Activated naive CD4-positive, alpha-beta T cell treated with anti-CD3 and anti-CD28 coated beads, Interleukin-2, amount 10 ng/mL, durations not matched to agents 5 hours and 36 hours (primary cell): ENCODE results near the gene SENP7. TPM values are rescaled to one million over a fixed set of nuclear protein-coding genes. Genes with fewer than 3 reads are reported as not detected.

Source experiments
- total RNA-seq, 2 experiments: library from RNA; stranded (reverse); gene quantifications; one replicate each; pipeline ENCODE4 v1.2.3, GENCODE V29; 2021

SENP7 gene, protein sequence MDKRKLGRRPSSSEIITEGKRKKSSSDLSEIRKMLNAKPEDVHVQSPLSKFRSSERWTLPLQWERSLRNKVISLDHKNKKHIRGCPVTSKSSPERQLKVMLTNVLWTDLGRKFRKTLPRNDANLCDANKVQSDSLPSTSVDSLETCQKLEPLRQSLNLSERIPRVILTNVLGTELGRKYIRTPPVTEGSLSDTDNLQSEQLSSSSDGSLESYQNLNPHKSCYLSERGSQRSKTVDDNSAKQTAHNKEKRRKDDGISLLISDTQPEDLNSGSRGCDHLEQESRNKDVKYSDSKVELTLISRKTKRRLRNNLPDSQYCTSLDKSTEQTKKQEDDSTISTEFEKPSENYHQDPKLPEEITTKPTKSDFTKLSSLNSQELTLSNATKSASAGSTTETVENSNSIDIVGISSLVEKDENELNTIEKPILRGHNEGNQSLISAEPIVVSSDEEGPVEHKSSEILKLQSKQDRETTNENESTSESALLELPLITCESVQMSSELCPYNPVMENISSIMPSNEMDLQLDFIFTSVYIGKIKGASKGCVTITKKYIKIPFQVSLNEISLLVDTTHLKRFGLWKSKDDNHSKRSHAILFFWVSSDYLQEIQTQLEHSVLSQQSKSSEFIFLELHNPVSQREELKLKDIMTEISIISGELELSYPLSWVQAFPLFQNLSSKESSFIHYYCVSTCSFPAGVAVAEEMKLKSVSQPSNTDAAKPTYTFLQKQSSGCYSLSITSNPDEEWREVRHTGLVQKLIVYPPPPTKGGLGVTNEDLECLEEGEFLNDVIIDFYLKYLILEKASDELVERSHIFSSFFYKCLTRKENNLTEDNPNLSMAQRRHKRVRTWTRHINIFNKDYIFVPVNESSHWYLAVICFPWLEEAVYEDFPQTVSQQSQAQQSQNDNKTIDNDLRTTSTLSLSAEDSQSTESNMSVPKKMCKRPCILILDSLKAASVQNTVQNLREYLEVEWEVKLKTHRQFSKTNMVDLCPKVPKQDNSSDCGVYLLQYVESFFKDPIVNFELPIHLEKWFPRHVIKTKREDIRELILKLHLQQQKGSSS
- total RNA-seq: 10 to 100 TPM; 41.7 to 43.9 TPM

GRCh38 chr3:101512646-101513418, at the start of gene SENP7:
SENP7 (minus strand) TSS chr3:101513212; CDS start chr3:101513130, 82 bp downstream.

DNA sequence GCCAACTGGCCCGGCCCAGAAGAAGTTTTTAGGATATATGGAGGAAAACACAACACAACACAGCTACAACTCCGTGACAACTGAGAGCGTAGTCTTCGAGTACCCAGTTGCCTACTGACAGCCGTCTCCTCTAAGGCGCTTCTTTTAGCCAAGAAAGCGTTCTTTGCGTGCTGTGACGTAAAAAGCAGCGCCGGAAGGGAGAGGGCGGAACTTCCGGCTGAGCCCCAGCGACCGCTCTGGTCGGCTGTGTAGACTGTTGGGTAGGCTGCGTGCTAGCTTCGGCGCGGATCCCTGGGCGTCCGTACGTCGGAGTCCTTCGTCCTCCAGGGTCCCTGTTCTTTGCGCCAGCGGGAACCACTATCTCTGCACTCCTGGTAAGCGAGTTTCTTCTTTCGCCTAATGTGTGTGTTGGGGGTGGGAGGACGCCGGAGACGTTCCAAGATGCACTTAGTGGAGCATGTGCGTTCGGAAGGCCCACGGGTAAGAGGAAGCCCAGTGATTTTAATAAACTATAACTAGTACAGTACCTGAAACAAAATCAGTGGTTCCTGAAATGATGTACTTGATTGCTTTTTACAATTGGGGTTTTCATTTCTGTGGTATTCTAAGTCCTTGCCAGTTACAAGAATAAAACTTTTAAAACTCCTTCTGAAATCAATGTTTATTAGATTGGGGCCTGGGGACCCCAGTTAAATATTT, 48.8 kb upstream of the SENP7 start, which contains the start of gene TRMT10C:
TSS of gene TRMT10C (plus strand) at position 239 of the 699 bp plus-strand sequence. CDS start 2,914 bp downstream, outside the sequence.

DNA sequence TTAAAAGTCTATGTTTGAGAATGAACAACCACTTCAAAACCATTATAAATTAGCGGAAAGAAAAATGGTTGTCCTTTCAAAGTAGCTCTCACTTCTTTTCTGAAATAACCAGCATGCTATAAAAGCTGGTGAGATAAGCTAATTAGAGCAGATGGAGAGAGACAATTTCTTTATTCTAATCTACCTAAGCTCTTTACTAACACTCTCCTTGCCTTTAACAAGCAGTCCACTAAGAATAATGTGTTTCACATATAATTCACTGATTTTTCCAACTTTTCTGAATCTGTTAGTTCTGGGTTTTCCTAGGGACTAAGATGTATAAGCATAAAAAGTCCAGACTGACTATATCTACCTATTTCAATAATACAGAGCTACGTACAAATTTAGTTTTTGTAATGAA, 192.5 kb downstream of the SENP7 start, which contains the start of gene IMPG2:
TSS of gene IMPG2 (minus strand) at position 101 of the 400 bp plus-strand sequence. CDS start 203 bp downstream, outside the sequence.

Other genes with a start within 250 kb of the SENP7 start
- gene IMPG2, start 192.6 kb downstream of the SENP7 start, total RNA-seq: under 1 TPM; 0.45 to 0.58 TPM
- gene TRMT10C, start 48.7 kb upstream of the SENP7 start, total RNA-seq: 10 to 100 TPM; 23.0 to 23.4 TPM
- 100 to 1,000 TPM; 153 to 161 TPM for gene PCNP, start 61.0 kb upstream of the SENP7 start, total RNA-seq
- gene ZBTB11, start 163.9 kb upstream of the SENP7 start, total RNA-seq: 10 to 100 TPM; 30.6 to 31.9 TPM
- gene RPL24, start 173.5 kb upstream of the SENP7 start, total RNA-seq: 1,000 to 10,000 TPM; 1,404 to 1,406 TPM
- gene CEP97, start 211.4 kb upstream of the SENP7 start, total RNA-seq: 10 to 100 TPM; 21.4 to 22.0 TPM